Activated naive CD8-positive, alpha-beta T cell treated with anti-CD3 and anti-CD28 coated beads, Interleukin-2, amount 50 U/mL, for 24 hours (primary cell): Measurements from ENCODE around the gene CTBP2.

Experiments used
- ATAC-seq: fragments of 150-1000 bp; cut with Tn5 transposase; one replicate; pipeline ENCODE4 v1.10.0; 2021
- DNase-seq: peaks from one replicate; pipeline ENCODE4 v3.0.0; 2021
- H3K27ac Mint-ChIP-seq: one replicate; pipeline ENCODE4 v1.8.0; 2021; ENCODE audit warnings: mild to moderate bottlenecking, mixed read lengths
- H3K27me3 Mint-ChIP-seq: one replicate; pipeline ENCODE4 v1.8.0; 2021; ENCODE audit warnings: mixed read lengths
- H3K36me3 Mint-ChIP-seq: one replicate; pipeline ENCODE4 v1.8.0; 2021; ENCODE audit warnings: low read depth, mixed read lengths
- H3K4me1 Mint-ChIP-seq: one replicate; pipeline ENCODE4 v1.8.0; 2021; ENCODE audit warnings: mixed read lengths
- H3K4me3 Mint-ChIP-seq: one replicate; pipeline ENCODE4 v1.8.0; 2021; ENCODE audit warnings: mild to moderate bottlenecking, moderate library complexity, mixed read lengths
- H3K9me3 Mint-ChIP-seq: one replicate; pipeline ENCODE4 v1.8.0; 2021; ENCODE audit warnings: mixed read lengths

The CTBP2 gene

GRCh38 chr10:125106586-125106985 is 53.8 kb downstream of the CTBP2 start:
- Mint-ChIP-seq H3K4me3 (no peak overlapping the region), H3K9me3 (no peaks in the 10 kb centered on the region), H3K27ac (no peak overlapping the region), H3K4me1 (no peaks in the 10 kb centered on the region), H3K27me3 (no peaks in the 10 kb centered on the region), H3K36me3 (peaks cover 3% of the 10 kb centered on the region)
- ATAC-seq, result no peak
- no peak for DNase-seq

- no peak for ATAC-seq
- Mint-ChIP-seq H3K4me3 (no peak overlapping the region), H3K27ac (no peak overlapping the region), H3K27me3 (no peaks in the 10 kb centered on the region), H3K4me1 (no peaks in the 10 kb centered on the region), H3K9me3 (no peaks in the 10 kb centered on the region), H3K36me3 (peaks cover 3% of the 10 kb centered on the region)
- DNase-seq, result no peak
These were observed 54.6 kb downstream of the CTBP2 start for GRCh38 chr10:125105706-125106255.

GRCh38 chr10:125105155-125105554 is 55.2 kb downstream of the CTBP2 start:
- Mint-ChIP-seq H3K4me3 (no peak overlapping the region), H3K27me3 (no peaks in the 10 kb centered on the region), H3K4me1 (no peaks in the 10 kb centered on the region), H3K27ac (no peak overlapping the region), H3K36me3 (peaks cover 3% of the 10 kb centered on the region), H3K9me3 (no peaks in the 10 kb centered on the region)
- ATAC-seq (no peak), DNase-seq (no peak)

- Mint-ChIP-seq H3K4me1 (no peaks in the 10 kb centered on the region), H3K36me3 (peaks cover 3% of the 10 kb centered on the region), H3K27me3 (no peaks in the 10 kb centered on the region), H3K9me3 (no peaks in the 10 kb centered on the region), H3K27ac (no peak overlapping the region), H3K4me3 (no peak overlapping the region)
- DNase-seq (no peak), ATAC-seq (no peak)
These were observed 55.8 kb downstream of the CTBP2 start for GRCh38 chr10:125104559-125104958.

GRCh38 chr10:125103924-125104323 is 56.4 kb downstream of the CTBP2 start:
- DNase-seq (no peak), ATAC-seq (no peak)
- Mint-ChIP-seq H3K9me3 (no peaks in the 10 kb centered on the region), H3K4me3 (no peak overlapping the region), H3K27me3 (no peaks in the 10 kb centered on the region), H3K4me1 (no peaks in the 10 kb centered on the region), H3K36me3 (peaks cover 3% of the 10 kb centered on the region), H3K27ac (no peak overlapping the region)

- no peak overlapping the region for H3K4me3 Mint-ChIP-seq
- H3K27ac Mint-ChIP-seq, result no peak overlapping the region
- H3K4me1 Mint-ChIP-seq, result no peaks in the 10 kb centered on the region
- DNase-seq (no peak), ATAC-seq (no peak)
- H3K27me3 Mint-ChIP-seq, result no peaks in the 10 kb centered on the region
- H3K36me3 Mint-ChIP-seq, result peaks cover 3% of the 10 kb centered on the region
- no peaks in the 10 kb centered on the region for H3K9me3 Mint-ChIP-seq
These were observed 56.9 kb downstream of the CTBP2 start for GRCh38 chr10:125103466-125103865.

- Mint-ChIP-seq H3K9me3 (no peaks in the 10 kb centered on the region), H3K27ac (no peak overlapping the region), H3K4me3 (no peak overlapping the region), H3K4me1 (no peaks in the 10 kb centered on the region), H3K27me3 (no peaks in the 10 kb centered on the region), H3K36me3 (peaks cover under 1% of the 10 kb centered on the region)
- DNase-seq, result no peak
- ATAC-seq, result no peak
These were observed 57.5 kb downstream of the CTBP2 start for GRCh38 chr10:125102821-125103220.

GRCh38 chr10:125102246-125102645 is 58.1 kb downstream of the CTBP2 start:
- no peaks in the 10 kb centered on the region for H3K9me3 Mint-ChIP-seq
- no peak for DNase-seq
- no peaks in the 10 kb centered on the region for H3K4me1 Mint-ChIP-seq
- H3K36me3 Mint-ChIP-seq, result no peaks in the 10 kb centered on the region
- H3K4me3 Mint-ChIP-seq, result no peak overlapping the region
- no peak overlapping the region for H3K27ac Mint-ChIP-seq
- H3K27me3 Mint-ChIP-seq, result no peaks in the 10 kb centered on the region
- ATAC-seq, result no peak

- H3K9me3 Mint-ChIP-seq, result no peaks in the 10 kb centered on the region
- DNase-seq, result no peak
- no peaks in the 10 kb centered on the region for H3K4me1 Mint-ChIP-seq
- no peak overlapping the region for H3K27ac Mint-ChIP-seq
- no peaks in the 10 kb centered on the region for H3K36me3 Mint-ChIP-seq
- no peak overlapping the region for H3K4me3 Mint-ChIP-seq
- ATAC-seq, result no peak
- H3K27me3 Mint-ChIP-seq, result no peaks in the 10 kb centered on the region
These were observed 58.8 kb downstream of the CTBP2 start for GRCh38 chr10:125101581-125101980.

GRCh38 chr10:125101049-125101448 is 59.3 kb downstream of the CTBP2 start:
- no peaks in the 10 kb centered on the region for H3K9me3 Mint-ChIP-seq
- no peak overlapping the region for H3K27ac Mint-ChIP-seq
- H3K36me3 Mint-ChIP-seq, result no peaks in the 10 kb centered on the region
- no peak for DNase-seq
- H3K27me3 Mint-ChIP-seq, result no peaks in the 10 kb centered on the region
- ATAC-seq, result no peak
- peaks cover 5% of the 10 kb centered on the region for H3K4me1 Mint-ChIP-seq
- no peak overlapping the region for H3K4me3 Mint-ChIP-seq

- H3K4me1 Mint-ChIP-seq, result peaks cover 5% of the 10 kb centered on the region
- ATAC-seq (no peak), DNase-seq (no peak)
- H3K27ac Mint-ChIP-seq, result no peak overlapping the region
- no peak overlapping the region for H3K4me3 Mint-ChIP-seq
- H3K27me3 Mint-ChIP-seq, result no peaks in the 10 kb centered on the region
- no peaks in the 10 kb centered on the region for H3K36me3 Mint-ChIP-seq
- H3K9me3 Mint-ChIP-seq, result no peaks in the 10 kb centered on the region
These were observed 62.8 kb downstream of the CTBP2 start for GRCh38 chr10:125097409-125098070.

- H3K9me3 Mint-ChIP-seq, result no peaks in the 10 kb centered on the region
- no peak for DNase-seq
- no peak for ATAC-seq
- H3K4me3 Mint-ChIP-seq, result no peak overlapping the region
- H3K4me1 Mint-ChIP-seq, result peaks cover 5% of the 10 kb centered on the region
- no peak overlapping the region for H3K27ac Mint-ChIP-seq
- H3K36me3 Mint-ChIP-seq, result no peaks in the 10 kb centered on the region
- H3K27me3 Mint-ChIP-seq, result no peaks in the 10 kb centered on the region
These were observed 63.4 kb downstream of the CTBP2 start for GRCh38 chr10:125096975-125097374.

- DNase-seq (no peak), ATAC-seq (no peak)
- peaks cover 5% of the 10 kb centered on the region for H3K4me1 Mint-ChIP-seq
- H3K9me3 Mint-ChIP-seq, result no peaks in the 10 kb centered on the region
- H3K36me3 Mint-ChIP-seq, result no peaks in the 10 kb centered on the region
- no peak overlapping the region for H3K27ac Mint-ChIP-seq
- H3K27me3 Mint-ChIP-seq, result no peaks in the 10 kb centered on the region
- no peak overlapping the region for H3K4me3 Mint-ChIP-seq
These were observed 64.0 kb downstream of the CTBP2 start for GRCh38 chr10:125096371-125096770.

GRCh38 chr10:125095776-125096175 is 64.6 kb downstream of the CTBP2 start:
- no peaks in the 10 kb centered on the region for H3K36me3 Mint-ChIP-seq
- no peaks in the 10 kb centered on the region for H3K27me3 Mint-ChIP-seq
- H3K4me3 Mint-ChIP-seq, result no peak overlapping the region
- no peak for DNase-seq
- ATAC-seq, result no peak
- no peak overlapping the region for H3K27ac Mint-ChIP-seq
- peaks cover 5% of the 10 kb centered on the region for H3K4me1 Mint-ChIP-seq
- no peaks in the 10 kb centered on the region for H3K9me3 Mint-ChIP-seq

GRCh38 chr10:125095228-125095627 is 65.1 kb downstream of the CTBP2 start:
- ATAC-seq (no peak), DNase-seq (no peak)
- Mint-ChIP-seq H3K9me3 (no peaks in the 10 kb centered on the region), H3K4me3 (no peak overlapping the region), H3K27me3 (no peaks in the 10 kb centered on the region), H3K4me1 (peaks cover 5% of the 10 kb centered on the region), H3K27ac (no peak overlapping the region), H3K36me3 (no peaks in the 10 kb centered on the region)

GRCh38 chr10:125094806-125095205 is 65.6 kb downstream of the CTBP2 start:
- no peak for DNase-seq
- no peak overlapping the region for H3K27ac Mint-ChIP-seq
- no peaks in the 10 kb centered on the region for H3K27me3 Mint-ChIP-seq
- H3K4me3 Mint-ChIP-seq, result no peak overlapping the region
- no peaks in the 10 kb centered on the region for H3K9me3 Mint-ChIP-seq
- no peaks in the 10 kb centered on the region for H3K36me3 Mint-ChIP-seq
- H3K4me1 Mint-ChIP-seq, result peaks cover 5% of the 10 kb centered on the region
- no peak for ATAC-seq
